SK-N-SH treated with all-trans-retinoic acid at 6 μM for 48 hours (cell line): Measurements from ENCODE around the gene CLMN.

Experiments used
- ATAC-seq: fragments of 200-7000 bp; cut with Tn5 transposase; 3 replicates; pipeline ENCODE4 v1.9.1; 2020; ENCODE audit warnings: mild to moderate bottlenecking, moderate library complexity
- ARNTL ChIP-seq: fragments of 450-650 bp; formaldehyde crosslinking; IDR thresholded peaks from 2 replicates; pipeline ENCODE4 v1.5.0; 2020; ENCODE audit warnings: low read depth, mild to moderate bottlenecking, moderate library complexity, borderline replicate concordance
- BACH2 ChIP-seq: fragments of 250-450 bp; sonication (Bioruptor Pico); IDR thresholded peaks from 2 replicates; pipeline ENCODE4 v1.9.0; 2021; ENCODE audit warnings: mild to moderate bottlenecking, borderline replicate concordance
- CSDC2 ChIP-seq: fragments of 250-450 bp; sonication (Bioruptor Pico); IDR thresholded peaks from 2 replicates; pipeline ENCODE4 v1.5.0; 2020; ENCODE audit warnings: mild to moderate bottlenecking, moderate library complexity
- ESRRG ChIP-seq: fragments of 250-450 bp; sonication (Bioruptor Pico); IDR thresholded peaks from 2 replicates; pipeline ENCODE4 v1.6.1; 2021; ENCODE audit warnings: mild to moderate bottlenecking
- GLIS3 ChIP-seq: fragments of 250-450 bp; sonication (Bioruptor Pico); IDR thresholded peaks from 2 replicates; pipeline ENCODE4 v1.5.0; 2020; ENCODE audit warnings: mild to moderate bottlenecking, moderate library complexity
- ISL1 ChIP-seq: fragments of 250-450 bp; sonication (Bioruptor Pico); IDR thresholded peaks from 2 replicates; pipeline ENCODE4 v2.1.2; 2022; ENCODE audit warnings: mild to moderate bottlenecking, moderate library complexity
- OSR1 ChIP-seq: fragments of 250-450 bp; sonication (Bioruptor Pico); IDR thresholded peaks from 2 replicates; pipeline ENCODE4 v1.8.0; 2022; ENCODE audit warnings: moderate library complexity, mild to moderate bottlenecking, inconsistent platforms
- PPARA ChIP-seq: fragments of 250-450 bp; sonication (Bioruptor Pico); IDR thresholded peaks from 2 replicates; pipeline ENCODE4 v1.5.0; 2020; ENCODE audit warnings: mild to moderate bottlenecking, borderline replicate concordance
- RARB ChIP-seq: fragments of 250-450 bp; sonication (Bioruptor Pico); IDR thresholded peaks from 2 replicates; pipeline ENCODE4 v1.8.0; 2021; ENCODE audit warnings: mild to moderate bottlenecking, moderate library complexity
- SNAI2 ChIP-seq: fragments of 250-450 bp; sonication (Bioruptor Pico); IDR thresholded peaks from 2 replicates; pipeline ENCODE4 v1.5.0; 2020; ENCODE audit warnings: mild to moderate bottlenecking, moderate library complexity
- TCF4 ChIP-seq: fragments of 250-450 bp; sonication (Bioruptor Pico); IDR thresholded peaks from 2 replicates; pipeline ENCODE4 v1.8.0; 2021; ENCODE audit warnings: mild to moderate bottlenecking, moderate library complexity, borderline replicate concordance
- TOX ChIP-seq: fragments of 250-450 bp; sonication (Bioruptor Pico); IDR thresholded peaks from 2 replicates; pipeline ENCODE4 v1.8.0; 2021; ENCODE audit warnings: mild to moderate bottlenecking, moderate library complexity, borderline replicate concordance
- ZC3H10 ChIP-seq: fragments of 250-450 bp; sonication (Bioruptor Pico); IDR thresholded peaks from 2 replicates; pipeline ENCODE4 v1.5.1; 2021; ENCODE audit warnings: mild to moderate bottlenecking, moderate library complexity
- ZFP30 ChIP-seq: fragments of 450-650 bp; formaldehyde crosslinking; IDR thresholded peaks from 2 replicates; pipeline ENCODE4 v1.5.0; 2022; ENCODE audit warnings: mild to moderate bottlenecking, moderate library complexity
- ZNF565 ChIP-seq: fragments of 450-650 bp; formaldehyde crosslinking; conservative IDR thresholded peaks from 2 replicates; pipeline ENCODE4 v1.5.0; 2020; ENCODE audit warnings: low read depth, mild to moderate bottlenecking, moderate library complexity
- ZNF70 ChIP-seq: fragments of 450-650 bp; formaldehyde crosslinking; IDR thresholded peaks from 2 replicates; pipeline ENCODE4 v1.5.0; 2020; ENCODE audit warnings: mild to moderate bottlenecking, moderate library complexity
- TF ChIP-seq, protein P1 (sequence below): fragments of 250-450 bp; sonication (Bioruptor Pico); IDR thresholded peaks from 2 replicates; pipeline ENCODE4 v1.8.0; 2020; ENCODE audit warnings: mild to moderate bottlenecking, moderate library complexity, borderline replicate concordance
- TF ChIP-seq, protein P2 (sequence below): fragments of 250-450 bp; sonication (Bioruptor Pico); IDR thresholded peaks from 2 replicates; pipeline ENCODE4 v1.5.1; 2021; ENCODE audit warnings: mild to moderate bottlenecking, moderate library complexity
- TF ChIP-seq, protein P3 (sequence below): fragments of 250-450 bp; sonication (Bioruptor Pico); IDR thresholded peaks from 2 replicates; pipeline ENCODE4 v1.5.0; 2020; ENCODE audit warnings: mild to moderate bottlenecking, moderate library complexity
- TF ChIP-seq, protein P4 (sequence below): fragments of 250-450 bp; sonication (Bioruptor Pico); IDR thresholded peaks from 2 replicates; pipeline ENCODE4 v1.8.0; 2021; ENCODE audit warnings: low read depth, mild to moderate bottlenecking, moderate library complexity, borderline replicate concordance

Gene CLMN

DNA sequence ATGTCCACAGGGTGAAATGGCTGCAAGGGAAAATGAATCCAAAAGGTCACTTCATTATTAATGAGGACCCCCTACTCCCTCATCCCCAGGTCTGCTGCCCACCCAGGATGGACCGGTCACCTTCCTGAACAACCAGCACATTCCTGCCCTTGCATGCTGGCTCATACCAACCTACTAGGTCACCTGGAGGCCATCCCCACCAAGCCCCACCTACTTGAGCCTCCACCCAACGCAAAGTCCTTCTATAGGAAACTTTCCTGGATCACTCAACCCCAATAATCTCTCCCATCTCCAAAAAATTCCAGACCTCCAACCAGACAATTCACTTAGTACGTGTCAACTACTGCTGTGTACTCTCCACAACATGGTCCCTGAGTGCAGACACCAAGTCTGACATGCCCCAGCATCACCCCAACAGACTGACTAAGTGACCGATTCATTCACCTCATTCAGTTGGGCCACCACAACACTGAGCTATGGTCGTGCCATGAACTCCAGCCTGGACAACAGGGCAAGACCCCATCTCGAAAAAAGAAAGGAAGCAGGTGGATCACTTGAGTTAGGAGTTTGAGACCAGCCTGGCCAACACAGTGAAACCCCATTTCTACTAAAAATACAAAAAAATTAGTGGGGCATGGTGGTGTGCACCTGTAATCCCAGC is 18.1 kb downstream of the CLMN start (continued):
- TF ChIP-seq, protein P1, sequence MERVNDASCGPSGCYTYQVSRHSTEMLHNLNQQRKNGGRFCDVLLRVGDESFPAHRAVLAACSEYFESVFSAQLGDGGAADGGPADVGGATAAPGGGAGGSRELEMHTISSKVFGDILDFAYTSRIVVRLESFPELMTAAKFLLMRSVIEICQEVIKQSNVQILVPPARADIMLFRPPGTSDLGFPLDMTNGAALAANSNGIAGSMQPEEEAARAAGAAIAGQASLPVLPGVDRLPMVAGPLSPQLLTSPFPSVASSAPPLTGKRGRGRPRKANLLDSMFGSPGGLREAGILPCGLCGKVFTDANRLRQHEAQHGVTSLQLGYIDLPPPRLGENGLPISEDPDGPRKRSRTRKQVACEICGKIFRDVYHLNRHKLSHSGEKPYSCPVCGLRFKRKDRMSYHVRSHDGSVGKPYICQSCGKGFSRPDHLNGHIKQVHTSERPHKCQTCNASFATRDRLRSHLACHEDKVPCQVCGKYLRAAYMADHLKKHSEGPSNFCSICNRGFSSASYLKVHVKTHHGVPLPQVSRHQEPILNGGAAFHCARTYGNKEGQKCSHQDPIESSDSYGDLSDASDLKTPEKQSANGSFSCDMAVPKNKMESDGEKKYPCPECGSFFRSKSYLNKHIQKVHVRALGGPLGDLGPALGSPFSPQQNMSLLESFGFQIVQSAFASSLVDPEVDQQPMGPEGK (CRISPR knock-in tag) = no peak
- TF ChIP-seq TOX (CRISPR knock-in tag) (no peak), OSR1 (CRISPR knock-in tag) (no peak)

DNA sequence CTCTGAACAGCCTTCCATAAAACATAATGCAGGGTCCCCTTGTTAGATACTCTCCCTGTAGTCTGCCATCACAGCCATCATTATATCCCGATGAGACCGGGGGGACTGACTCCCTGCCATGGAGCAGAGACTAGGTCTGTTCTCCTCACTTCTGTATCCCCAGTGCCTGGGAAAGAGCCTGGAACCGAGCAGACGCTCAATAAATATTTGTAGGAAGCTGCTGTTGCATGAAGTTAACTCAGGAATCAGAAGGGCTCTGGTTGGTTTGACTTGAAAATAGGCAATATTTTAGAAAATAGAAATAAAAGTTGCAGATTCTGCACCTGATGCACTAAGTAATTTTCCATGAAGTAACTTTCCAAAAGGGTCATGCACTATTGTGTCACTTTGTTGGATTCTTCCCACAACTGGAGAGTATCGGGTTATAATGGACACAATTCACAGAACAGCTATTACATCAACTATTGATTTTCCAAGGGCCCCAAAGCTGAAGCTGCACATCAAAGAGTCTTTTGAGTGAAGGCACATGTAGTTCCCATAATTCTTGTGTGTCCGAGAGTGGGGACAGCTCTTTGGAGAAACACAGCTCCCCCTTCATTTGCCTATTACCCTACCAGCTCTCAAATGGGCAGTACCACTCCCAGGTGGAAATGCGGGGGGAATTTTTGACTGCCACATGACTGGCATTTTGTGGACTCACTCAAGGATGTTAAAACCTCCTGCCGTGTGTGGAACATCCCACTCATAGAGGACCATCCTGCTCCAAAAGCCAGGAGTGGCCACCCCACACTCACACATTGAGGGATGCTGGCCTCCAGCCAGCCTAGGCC is 18.8 kb downstream of the CLMN start:
- TF ChIP-seq ARNTL = no peak
- TF ChIP-seq, protein P2, sequence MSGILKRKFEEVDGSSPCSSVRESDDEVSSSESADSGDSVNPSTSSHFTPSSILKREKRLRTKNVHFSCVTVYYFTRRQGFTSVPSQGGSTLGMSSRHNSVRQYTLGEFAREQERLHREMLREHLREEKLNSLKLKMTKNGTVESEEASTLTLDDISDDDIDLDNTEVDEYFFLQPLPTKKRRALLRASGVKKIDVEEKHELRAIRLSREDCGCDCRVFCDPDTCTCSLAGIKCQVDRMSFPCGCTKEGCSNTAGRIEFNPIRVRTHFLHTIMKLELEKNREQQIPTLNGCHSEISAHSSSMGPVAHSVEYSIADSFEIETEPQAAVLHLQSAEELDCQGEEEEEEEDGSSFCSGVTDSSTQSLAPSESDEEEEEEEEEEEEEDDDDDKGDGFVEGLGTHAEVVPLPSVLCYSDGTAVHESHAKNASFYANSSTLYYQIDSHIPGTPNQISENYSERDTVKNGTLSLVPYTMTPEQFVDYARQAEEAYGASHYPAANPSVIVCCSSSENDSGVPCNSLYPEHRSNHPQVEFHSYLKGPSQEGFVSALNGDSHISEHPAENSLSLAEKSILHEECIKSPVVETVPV (CRISPR knock-in tag) = no peak
- TF ChIP-seq, protein P3, sequence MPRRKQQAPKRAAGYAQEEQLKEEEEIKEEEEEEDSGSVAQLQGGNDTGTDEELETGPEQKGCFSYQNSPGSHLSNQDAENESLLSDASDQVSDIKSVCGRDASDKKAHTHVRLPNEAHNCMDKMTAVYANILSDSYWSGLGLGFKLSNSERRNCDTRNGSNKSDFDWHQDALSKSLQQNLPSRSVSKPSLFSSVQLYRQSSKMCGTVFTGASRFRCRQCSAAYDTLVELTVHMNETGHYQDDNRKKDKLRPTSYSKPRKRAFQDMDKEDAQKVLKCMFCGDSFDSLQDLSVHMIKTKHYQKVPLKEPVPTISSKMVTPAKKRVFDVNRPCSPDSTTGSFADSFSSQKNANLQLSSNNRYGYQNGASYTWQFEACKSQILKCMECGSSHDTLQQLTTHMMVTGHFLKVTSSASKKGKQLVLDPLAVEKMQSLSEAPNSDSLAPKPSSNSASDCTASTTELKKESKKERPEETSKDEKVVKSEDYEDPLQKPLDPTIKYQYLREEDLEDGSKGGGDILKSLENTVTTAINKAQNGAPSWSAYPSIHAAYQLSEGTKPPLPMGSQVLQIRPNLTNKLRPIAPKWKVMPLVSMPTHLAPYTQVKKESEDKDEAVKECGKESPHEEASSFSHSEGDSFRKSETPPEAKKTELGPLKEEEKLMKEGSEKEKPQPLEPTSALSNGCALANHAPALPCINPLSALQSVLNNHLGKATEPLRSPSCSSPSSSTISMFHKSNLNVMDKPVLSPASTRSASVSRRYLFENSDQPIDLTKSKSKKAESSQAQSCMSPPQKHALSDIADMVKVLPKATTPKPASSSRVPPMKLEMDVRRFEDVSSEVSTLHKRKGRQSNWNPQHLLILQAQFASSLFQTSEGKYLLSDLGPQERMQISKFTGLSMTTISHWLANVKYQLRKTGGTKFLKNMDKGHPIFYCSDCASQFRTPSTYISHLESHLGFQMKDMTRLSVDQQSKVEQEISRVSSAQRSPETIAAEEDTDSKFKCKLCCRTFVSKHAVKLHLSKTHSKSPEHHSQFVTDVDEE = no peak
- no peak for TF ChIP-seq CSDC2 (CRISPR knock-in tag)
- no peak for TF ChIP-seq BACH2
- TF ChIP-seq RARB = no peak
- no peak for TF ChIP-seq TOX (CRISPR knock-in tag)
- TF ChIP-seq, protein P1 (CRISPR knock-in tag) = no peak
- TF ChIP-seq, protein P4, sequence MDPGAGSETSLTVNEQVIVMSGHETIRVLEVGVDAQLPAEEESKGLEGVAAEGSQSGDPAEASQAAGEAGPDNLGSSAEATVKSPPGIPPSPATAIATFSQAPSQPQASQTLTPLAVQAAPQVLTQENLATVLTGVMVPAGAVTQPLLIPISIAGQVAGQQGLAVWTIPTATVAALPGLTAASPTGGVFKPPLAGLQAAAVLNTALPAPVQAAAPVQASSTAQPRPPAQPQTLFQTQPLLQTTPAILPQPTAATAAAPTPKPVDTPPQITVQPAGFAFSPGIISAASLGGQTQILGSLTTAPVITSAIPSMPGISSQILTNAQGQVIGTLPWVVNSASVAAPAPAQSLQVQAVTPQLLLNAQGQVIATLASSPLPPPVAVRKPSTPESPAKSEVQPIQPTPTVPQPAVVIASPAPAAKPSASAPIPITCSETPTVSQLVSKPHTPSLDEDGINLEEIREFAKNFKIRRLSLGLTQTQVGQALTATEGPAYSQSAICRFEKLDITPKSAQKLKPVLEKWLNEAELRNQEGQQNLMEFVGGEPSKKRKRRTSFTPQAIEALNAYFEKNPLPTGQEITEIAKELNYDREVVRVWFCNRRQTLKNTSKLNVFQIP = no peak
- TF ChIP-seq PPARA (CRISPR knock-in tag) = no peak
- TF ChIP-seq SNAI2 (CRISPR knock-in tag) = no peak
- no peak for TF ChIP-seq ZNF565 (CRISPR knock-in tag)
- ATAC-seq = no peak

DNA sequence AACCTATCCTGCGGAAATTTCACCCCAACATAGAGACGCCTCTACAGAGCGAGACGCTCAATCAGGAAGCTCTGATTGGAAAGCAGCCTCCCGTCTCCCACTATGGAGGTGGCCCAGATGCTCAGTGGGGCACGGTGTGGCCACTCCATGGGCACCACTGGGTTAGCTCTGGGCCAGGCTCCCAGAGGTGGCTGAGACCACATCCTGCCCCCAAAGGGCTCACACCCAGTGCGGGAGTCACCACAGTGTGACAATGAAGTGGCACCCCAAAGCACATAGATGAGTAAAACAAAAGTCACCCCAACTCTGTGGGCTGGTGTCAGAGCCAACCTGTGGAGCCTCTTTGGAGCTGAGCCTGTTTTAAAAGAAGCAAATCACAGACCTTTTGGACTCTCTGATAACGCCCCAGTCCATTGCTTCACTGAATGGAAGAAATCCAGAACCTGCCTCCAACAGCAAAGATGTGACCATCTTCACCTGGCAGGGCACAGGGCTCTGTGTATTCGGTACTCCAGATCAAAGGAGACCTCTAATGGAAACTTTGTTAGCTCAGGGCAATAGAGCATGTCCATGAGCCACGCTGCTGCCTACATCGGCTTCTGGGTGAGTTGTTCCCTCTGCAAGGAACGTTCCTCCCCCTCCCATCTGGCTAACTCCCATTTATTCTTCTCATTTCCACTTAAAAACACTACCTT is 19.6 kb downstream of the CLMN start:
- ATAC-seq = no peak
- TF ChIP-seq, protein P4 = no peak
- TF ChIP-seq ZC3H10 (no peak), TOX (CRISPR knock-in tag) (no peak), OSR1 (CRISPR knock-in tag) (no peak), PPARA (CRISPR knock-in tag) (no peak), SNAI2 (CRISPR knock-in tag) (no peak), TCF4 (CRISPR knock-in tag) (no peak), ZNF565 (CRISPR knock-in tag) (no peak), ISL1 (no peak), ZNF70 (CRISPR knock-in tag) (no peak), GLIS3 (CRISPR knock-in tag) (no peak), ZFP30 (CRISPR knock-in tag) (no peak), ESRRG (no peak)
- TF ChIP-seq, protein P3 = no peak
